Right lobe of liver (tissue), 4 donors: ENCODE results near the gene CPNE4.

Source experiments
- CTCF ChIP-seq, 4 donors: fragments of 200-600 bp in 3 of 4; fragments of 450-650 bp in 1 of 4; IDR thresholded peaks; one replicate each; pipeline versions ENCODE4 v1.5.1 to v1.8.0; 2016 to 2022; ENCODE audit warnings: antibody characterized with exemption in 4 of 4, mild to moderate bottlenecking in 2 of 4
- POLR2A ChIP-seq: fragments of 450-650 bp; IDR thresholded peaks from one replicate; pipeline ENCODE4 v1.6.1; 2017; ENCODE audit warnings: antibody characterized with exemption, mild to moderate bottlenecking
- donor health status: DM: no; HTN: no; CAD: no.
- donor health status: DM: no; HTN: no; CAD: no.
- donor health status: DM: no; HTN: yes; CAD: no.

- TF ChIP-seq CTCF (IDR thresholded peaks at IDR 0.05) (no peak), POLR2A (no peak)
Observed at GRCh38 chr3:131535596-131535995, 499.2 kb downstream of the CPNE4 start.
